Hindlimb muscle (tissue), 1 donor: Measurements from ENCODE around the gene FGF11. TPM values are rescaled to one million over a fixed set of nuclear protein-coding genes. Genes with fewer than 3 reads are reported as not detected.
"Not testable (repeated sequence)": the region's sequence is repeated elsewhere in the genome, so short reads cannot be mapped to it uniquely, and the experiment has no call there.

ENCODE experiments used
- DNase-seq: peaks from one replicate; pipeline ENCODE4 v3.0.0-alpha.2; 2013
- polyA plus RNA-seq: library from polyadenylated mRNA; unstranded; fragments of 120-200 nt; gene quantifications from one replicate; pipeline ENCODE4 v1.2.1, GENCODE V29; 2013; ENCODE audit not compliant: insufficient read length

Gene FGF11
- polyA plus RNA-seq, 1 donor: 2.6 TPM

GRCh38 chr17:7462474-7463371 is 23.4 kb downstream of the FGF11 start:
- DNase-seq: no peak

GRCh38 chr17:7463372-7463846 is 24.1 kb downstream of the FGF11 start:
- no peak for DNase-seq

- DNase-seq: no peak
Observed at GRCh38 chr17:7464081-7464480, 24.8 kb downstream of the FGF11 start.

- DNase-seq: no peak
Observed at GRCh38 chr17:7465597-7466275, 26.4 kb downstream of the FGF11 start.

GRCh38 chr17:7466318-7466638 is 27.0 kb downstream of the FGF11 start:
- no peak for DNase-seq

GRCh38 chr17:7466639-7467341 is 27.5 kb downstream of the FGF11 start:
- no peak for DNase-seq

- no peak for DNase-seq
Observed at GRCh38 chr17:7467498-7467897, 28.2 kb downstream of the FGF11 start.

- no peak for DNase-seq
Observed at GRCh38 chr17:7468290-7468689, 29.0 kb downstream of the FGF11 start.

- DNase-seq: no peak
Observed at GRCh38 chr17:7468804-7469389, 29.6 kb downstream of the FGF11 start.

- DNase-seq: not testable (repeated sequence)
Observed at GRCh38 chr17:7469843-7470242, 30.5 kb downstream of the FGF11 start.

GRCh38 chr17:7470457-7470973 is 31.2 kb downstream of the FGF11 start:
- not testable (repeated sequence) for DNase-seq

GRCh38 chr17:7471729-7472128 is 32.4 kb downstream of the FGF11 start:
- DNase-seq: no peak

- DNase-seq: not testable (repeated sequence)
Observed at GRCh38 chr17:7474767-7475166, 35.5 kb downstream of the FGF11 start.

- DNase-seq: no peak
Observed at GRCh38 chr17:7475764-7476422, 36.6 kb downstream of the FGF11 start.

- DNase-seq: no peak
Observed at GRCh38 chr17:7476494-7476893, 37.2 kb downstream of the FGF11 start.

- DNase-seq: no peak
Observed at GRCh38 chr17:7476951-7477350, 37.6 kb downstream of the FGF11 start.

GRCh38 chr17:7477392-7478275 is 38.3 kb downstream of the FGF11 start:
- DNase-seq: no peak

- peak; percentile 51 for DNase-seq
Observed at GRCh38 chr17:7478276-7479212, 39.2 kb downstream of the FGF11 start.

- DNase-seq: peak; percentile 56
Observed at GRCh38 chr17:7479213-7480088, 40.1 kb downstream of the FGF11 start, which contains the start of gene ZBTB4. ZBTB4 (minus strand) TSS chr17:7479631; CDS start chr17:7466801, 12,830 bp downstream.
